GM12801 (cell line): ENCODE results near the gene TLK1.

Source experiments
- TF ChIP-seq, protein P1 (sequence below): IDR thresholded peaks from one replicate; pipeline ENCODE4 v1.5.1; 2011; ENCODE audit warnings: control low read depth; ENCODE audit not compliant: insufficient read length; ENCODE audit errors: extremely low read depth

TLK1 gene

DNA sequence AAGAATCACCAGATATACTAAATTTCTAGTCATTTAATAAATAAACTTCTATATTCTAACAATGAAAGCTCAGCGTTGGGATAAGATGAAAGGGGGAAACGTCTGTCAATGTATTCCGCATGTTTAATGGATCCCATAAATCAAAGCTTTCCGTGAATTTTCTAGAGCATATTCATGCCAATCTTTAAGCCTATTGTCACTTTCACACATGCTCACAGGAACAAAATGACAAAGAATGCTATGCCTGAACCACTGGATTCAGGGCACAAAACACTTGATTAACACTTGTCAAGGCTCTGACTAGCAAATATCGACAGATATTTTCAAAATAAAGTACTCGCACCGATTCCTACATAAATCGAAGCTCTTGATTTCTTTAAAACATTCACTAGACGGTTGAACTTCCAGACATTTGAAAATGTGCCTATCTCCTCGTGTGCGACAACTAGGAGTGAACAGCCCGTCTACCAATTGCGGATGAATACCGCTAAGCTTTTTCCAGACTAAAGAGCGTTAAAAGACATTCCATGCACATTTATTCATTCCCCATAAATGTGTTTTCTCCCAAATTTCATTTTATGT, 1.8 kb downstream of the TLK1 start:
- TF ChIP-seq, protein P1, sequence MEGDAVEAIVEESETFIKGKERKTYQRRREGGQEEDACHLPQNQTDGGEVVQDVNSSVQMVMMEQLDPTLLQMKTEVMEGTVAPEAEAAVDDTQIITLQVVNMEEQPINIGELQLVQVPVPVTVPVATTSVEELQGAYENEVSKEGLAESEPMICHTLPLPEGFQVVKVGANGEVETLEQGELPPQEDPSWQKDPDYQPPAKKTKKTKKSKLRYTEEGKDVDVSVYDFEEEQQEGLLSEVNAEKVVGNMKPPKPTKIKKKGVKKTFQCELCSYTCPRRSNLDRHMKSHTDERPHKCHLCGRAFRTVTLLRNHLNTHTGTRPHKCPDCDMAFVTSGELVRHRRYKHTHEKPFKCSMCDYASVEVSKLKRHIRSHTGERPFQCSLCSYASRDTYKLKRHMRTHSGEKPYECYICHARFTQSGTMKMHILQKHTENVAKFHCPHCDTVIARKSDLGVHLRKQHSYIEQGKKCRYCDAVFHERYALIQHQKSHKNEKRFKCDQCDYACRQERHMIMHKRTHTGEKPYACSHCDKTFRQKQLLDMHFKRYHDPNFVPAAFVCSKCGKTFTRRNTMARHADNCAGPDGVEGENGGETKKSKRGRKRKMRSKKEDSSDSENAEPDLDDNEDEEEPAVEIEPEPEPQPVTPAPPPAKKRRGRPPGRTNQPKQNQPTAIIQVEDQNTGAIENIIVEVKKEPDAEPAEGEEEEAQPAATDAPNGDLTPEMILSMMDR = no peak

DNA sequence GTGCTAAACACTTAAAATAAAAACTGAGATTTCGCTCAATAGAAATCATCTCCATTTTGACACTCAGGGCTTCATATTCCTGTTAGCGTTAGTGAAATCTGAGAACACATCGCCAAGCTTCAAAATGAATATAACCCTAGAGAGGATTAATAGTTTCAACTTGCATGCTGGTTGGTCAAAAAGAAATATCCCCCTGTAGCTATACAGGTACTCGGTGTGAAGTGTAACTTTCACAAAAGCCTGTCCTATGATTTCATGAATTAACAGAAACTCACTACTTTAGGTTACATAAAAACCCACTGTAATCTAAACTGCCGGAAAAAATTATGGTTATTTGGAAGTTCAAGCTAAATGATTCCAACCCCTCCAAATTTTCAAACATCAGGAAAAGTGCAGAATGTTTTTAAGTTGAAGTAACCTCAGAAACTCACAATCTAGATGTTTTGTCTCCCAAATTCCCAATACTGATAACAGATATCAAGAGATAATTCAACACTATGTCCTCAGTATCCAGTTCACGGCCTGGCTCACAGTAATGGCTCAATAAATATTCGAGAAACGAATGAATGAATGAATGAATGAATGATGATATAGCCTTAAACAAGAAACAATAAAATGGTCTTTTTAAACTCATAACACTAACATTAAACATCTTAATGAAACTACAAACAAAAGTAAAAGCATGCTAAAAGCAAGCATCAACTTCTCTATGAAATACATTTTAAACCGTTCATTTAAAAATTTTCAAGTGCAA, 2.5 kb downstream of the TLK1 start:
- TF ChIP-seq, protein P1 = no peak

DNA sequence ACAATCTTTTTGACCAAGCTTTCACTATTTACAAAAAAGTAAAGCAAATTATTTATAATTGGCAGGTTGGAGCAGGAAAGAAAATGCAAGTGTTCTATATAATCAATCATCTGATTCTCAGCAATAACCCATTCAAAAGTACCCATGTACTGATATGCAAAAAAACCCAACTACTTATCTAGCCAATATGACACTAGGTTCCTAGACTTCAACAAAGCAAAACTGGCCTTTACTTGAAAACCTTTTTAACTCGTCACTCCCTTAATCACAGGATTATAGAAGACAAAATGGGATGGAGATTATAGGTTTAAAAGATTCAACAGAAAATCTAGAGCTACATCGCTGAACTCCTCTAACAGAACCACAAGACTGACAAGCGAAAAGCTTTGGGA, 3.6 kb downstream of the TLK1 start:
- TF ChIP-seq, protein P1 = no peak

DNA sequence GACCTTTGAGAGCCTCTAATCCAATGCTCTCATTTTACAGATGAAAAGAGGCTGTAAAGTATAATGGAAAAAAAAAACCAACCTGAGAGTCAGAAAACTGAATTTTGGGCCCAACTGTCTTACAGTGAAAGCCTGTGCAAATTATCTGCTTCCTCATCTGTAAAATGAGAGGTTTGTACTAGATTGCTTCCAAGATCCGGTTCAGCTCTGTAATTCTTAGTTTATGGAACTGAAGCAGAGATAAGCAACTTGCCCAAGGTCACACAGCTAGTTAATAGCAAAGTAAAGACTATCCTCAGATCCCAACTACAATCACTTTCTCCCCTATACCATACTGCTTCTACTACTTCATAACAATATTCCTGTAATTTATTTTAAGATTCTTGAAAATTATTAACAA, 6.3 kb downstream of the TLK1 start:
- TF ChIP-seq, protein P1 = no peak

DNA sequence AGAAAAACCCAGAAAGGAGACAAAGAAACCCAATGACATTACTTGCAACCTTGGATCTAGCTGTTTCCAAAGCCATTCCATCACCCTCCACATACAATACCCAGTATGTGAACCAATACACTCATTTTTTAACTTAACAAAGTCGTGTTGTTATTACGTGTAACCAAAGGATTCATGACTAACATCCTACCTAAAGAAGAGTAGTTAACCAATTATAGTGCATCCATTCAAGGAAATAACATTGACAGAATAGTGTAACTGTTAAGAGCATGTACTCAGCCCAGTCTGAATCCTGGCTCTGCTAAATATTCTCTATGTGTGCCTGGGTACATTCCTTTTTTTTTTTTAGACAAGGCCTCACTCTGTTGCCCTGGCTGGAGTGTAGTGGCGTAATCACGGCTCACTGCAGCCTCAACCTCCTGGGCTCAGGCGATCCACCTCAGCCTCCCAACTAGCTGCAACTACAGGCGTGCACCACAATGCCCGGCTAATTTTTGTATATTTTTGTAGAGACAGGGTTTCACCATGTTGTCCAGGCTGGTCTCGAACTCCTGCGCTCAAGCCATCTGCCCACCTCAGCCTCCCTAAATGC, 9.9 kb downstream of the TLK1 start:
- TF ChIP-seq, protein P1 = no peak

DNA sequence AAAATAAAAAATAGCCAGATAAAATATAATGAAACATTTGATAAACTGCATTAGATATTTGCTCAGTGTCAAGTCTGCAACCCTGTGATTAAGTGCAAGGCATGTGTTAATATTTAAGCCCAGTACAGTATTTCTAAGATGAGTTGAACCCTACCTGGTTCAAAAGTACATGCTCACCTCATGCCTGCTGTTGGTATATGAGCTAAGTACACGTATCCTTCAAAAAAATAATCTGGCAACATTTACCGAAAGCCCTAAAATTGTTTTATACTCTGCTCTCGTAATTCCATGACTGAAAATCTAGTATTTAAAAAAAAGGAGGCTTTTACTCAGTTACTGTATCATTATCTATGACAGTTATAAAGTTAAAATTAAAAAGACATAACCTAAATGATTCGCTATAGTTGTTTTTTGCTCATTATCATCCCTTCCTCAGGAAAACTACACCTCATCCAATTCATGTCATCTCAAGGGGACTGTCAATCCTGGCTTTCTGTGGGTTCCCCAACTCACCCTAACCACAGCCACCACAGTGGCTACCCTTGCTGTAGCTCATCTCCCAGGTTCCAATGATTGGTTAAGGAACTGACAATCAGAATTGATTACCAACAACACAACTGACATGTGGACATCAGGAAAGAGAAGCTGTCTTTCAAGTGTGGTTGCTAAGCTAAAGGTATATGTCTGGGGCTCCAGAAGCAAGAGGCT, 10.6 kb downstream of the TLK1 start:
- TF ChIP-seq, protein P1 = no peak
